Forelimb muscle (tissue), 1 donor: ENCODE measurements around the gene OR5A1. TPM values are rescaled to one million over a fixed set of nuclear protein-coding genes. Genes with fewer than 3 reads are reported as not detected.

Experiments
- DNase-seq: peaks from one replicate; pipeline ENCODE4 v3.0.0-alpha.2; 2013; ENCODE audit warnings: low read depth
- polyA plus RNA-seq: library from polyadenylated mRNA; unstranded; fragments of 120-200 nt; gene quantifications from one replicate; pipeline ENCODE4 v1.2.1, GENCODE V29; 2013; ENCODE audit not compliant: insufficient read length

Gene OR5A1
- polyA plus RNA-seq, 1 donor, result not detected

- no peak for DNase-seq
These were observed 43.6 kb downstream of the OR5A1 start for GRCh38 chr11:59479906-59480305.

GRCh38 chr11:59480359-59480758 is 44.1 kb downstream of the OR5A1 start:
- DNase-seq, result no peak

Other genes starting within 250 kb of the OR5A1 start
- 9.1 TPM for gene MPEG1, start 223.5 kb upstream of the OR5A1 start, polyA plus RNA-seq
- not detected for gene OR5AN1, start 77.6 kb upstream of the OR5A1 start, polyA plus RNA-seq
- gene OR5A2, start 10.1 kb upstream of the OR5A1 start, polyA plus RNA-seq, result 0.03 TPM
- gene OR4D6, start 20.5 kb downstream of the OR5A1 start, polyA plus RNA-seq, result not detected
- not detected for gene OR4D10, start 36.8 kb downstream of the OR5A1 start, polyA plus RNA-seq
- gene OR4D11, start 67.1 kb downstream of the OR5A1 start, polyA plus RNA-seq, result not detected
- 0.08 TPM for gene OR4D9, start 75.1 kb downstream of the OR5A1 start, polyA plus RNA-seq
- 50.5 TPM for gene OSBP, start 179.3 kb downstream of the OR5A1 start, polyA plus RNA-seq
- 25.2 TPM for gene PATL1, start 232.6 kb downstream of the OR5A1 start, polyA plus RNA-seq